GM21360 (cell line): ENCODE data around the gene ZNF280A.
A peak's percentile ranks its signal among the peaks of the same experiment; 100 is the strongest.
"Not testable (repeated sequence)": the region's sequence is repeated elsewhere in the genome, so short reads cannot be mapped to it uniquely, and the experiment has no call there.

ENCODE experiments used
- ATAC-seq: cut with Tn5 transposase; IDR thresholded peaks from one replicate; pipeline ENCODE4 v1.9.1; 2021; ENCODE audit warnings: mild to moderate bottlenecking, moderate library complexity; ENCODE audit not compliant: unreplicated experiment

Gene ZNF280A

GRCh38 chr22:22514431-22514830 is 5.6 kb downstream of the ZNF280A start:
- ATAC-seq, result not testable (repeated sequence)

GRCh38 chr22:22513619-22514018 is 6.5 kb downstream of the ZNF280A start:
- ATAC-seq, result no peak

- ATAC-seq, result no peak
Observed at GRCh38 chr22:22512951-22513350, 7.1 kb downstream of the ZNF280A start.

- not testable (repeated sequence) for ATAC-seq
Observed at GRCh38 chr22:22510833-22511232, 9.2 kb downstream of the ZNF280A start.

GRCh38 chr22:22509912-22510311 is 10.2 kb downstream of the ZNF280A start:
- ATAC-seq, result not testable (repeated sequence)

GRCh38 chr22:22508274-22509176 is 11.5 kb downstream of the ZNF280A start, which contains the start of gene ZNF280B:
ZNF280B (minus strand) TSS chr22:22508742; CDS start chr22:22489398, 19,344 bp downstream.
- peak; percentile 87 for ATAC-seq

GRCh38 chr22:22507743-22508273 is 12.3 kb downstream of the ZNF280A start:
- no peak for ATAC-seq

- ATAC-seq, result no peak
Observed at GRCh38 chr22:22506736-22507135, 13.3 kb downstream of the ZNF280A start.

GRCh38 chr22:22498267-22498666 is 21.8 kb downstream of the ZNF280A start:
- ATAC-seq, result no peak

GRCh38 chr22:22491589-22491988 is 28.5 kb downstream of the ZNF280A start:
- ATAC-seq, result not testable (repeated sequence)

GRCh38 chr22:22488736-22489135 is 31.3 kb downstream of the ZNF280A start:
- no peak for ATAC-seq

- no peak for ATAC-seq
Observed at GRCh38 chr22:22487869-22488597, 32.0 kb downstream of the ZNF280A start.

GRCh38 chr22:22487059-22487458 is 33.0 kb downstream of the ZNF280A start:
- no peak for ATAC-seq

- no peak for ATAC-seq
Observed at GRCh38 chr22:22486132-22486899, 33.8 kb downstream of the ZNF280A start.

- ATAC-seq, result no peak
Observed at GRCh38 chr22:22485524-22485923, 34.5 kb downstream of the ZNF280A start.

- no peak for ATAC-seq
Observed at GRCh38 chr22:22484023-22484422, 36.0 kb downstream of the ZNF280A start.

- no peak for ATAC-seq
Observed at GRCh38 chr22:22480940-22481339, 39.1 kb downstream of the ZNF280A start.

GRCh38 chr22:22479999-22480532 is 40.0 kb downstream of the ZNF280A start:
- no peak for ATAC-seq

GRCh38 chr22:22479116-22479515 is 41.0 kb downstream of the ZNF280A start:
- ATAC-seq, result no peak

GRCh38 chr22:22478470-22478869 is 41.6 kb downstream of the ZNF280A start:
- ATAC-seq, result no peak
